ENCODE data around the gene ITIH4.
"Not testable (repeated sequence)": the region's sequence is repeated elsewhere in the genome, so short reads cannot be mapped to it uniquely, and the experiment has no call there.

Gene ITIH4

GRCh38 chr3:52779837-52780585 is 50.5 kb downstream of the ITIH4 start:
- DNase-seq = no peak

DNA sequence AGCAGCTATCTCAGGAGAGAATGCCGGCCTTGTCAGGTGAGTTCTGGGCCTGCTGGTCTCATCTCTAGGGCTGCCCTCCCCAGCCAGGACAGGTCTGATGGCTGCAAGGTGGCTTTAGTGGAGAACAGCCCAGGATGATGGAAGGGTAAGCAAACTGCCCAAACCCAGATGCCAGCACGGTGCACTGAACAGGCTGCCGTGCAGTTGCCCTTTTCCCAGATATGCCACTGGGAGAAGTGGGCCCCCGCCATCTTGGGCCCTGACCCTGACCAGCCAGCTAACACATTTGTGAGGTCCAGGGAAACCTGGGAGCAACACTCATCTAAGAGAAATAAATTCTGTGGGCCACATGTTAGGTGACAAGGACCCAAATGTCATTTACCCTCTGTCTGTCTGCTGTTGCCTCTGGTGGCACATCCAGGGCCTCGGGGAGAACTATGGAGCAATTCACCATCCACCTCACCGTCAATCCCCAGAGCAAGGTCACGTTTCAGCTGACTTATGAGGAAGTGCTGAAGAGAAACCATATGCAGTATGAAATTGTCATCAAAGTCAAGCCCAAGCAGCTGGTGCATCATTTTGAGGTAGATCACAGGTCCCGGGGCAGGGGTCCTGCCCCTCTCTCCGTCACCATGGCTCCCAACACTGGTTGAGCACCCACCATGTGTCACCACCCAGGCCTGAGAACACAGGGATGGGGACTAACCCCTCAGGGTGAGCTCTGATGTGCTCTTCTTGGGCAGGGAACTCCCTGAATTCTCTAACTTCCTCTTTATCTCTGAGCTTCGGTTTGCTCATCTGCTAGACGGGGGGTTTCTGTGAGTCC is 51.2 kb downstream of the ITIH4 start:
- DNase-seq = no peak

DNA sequence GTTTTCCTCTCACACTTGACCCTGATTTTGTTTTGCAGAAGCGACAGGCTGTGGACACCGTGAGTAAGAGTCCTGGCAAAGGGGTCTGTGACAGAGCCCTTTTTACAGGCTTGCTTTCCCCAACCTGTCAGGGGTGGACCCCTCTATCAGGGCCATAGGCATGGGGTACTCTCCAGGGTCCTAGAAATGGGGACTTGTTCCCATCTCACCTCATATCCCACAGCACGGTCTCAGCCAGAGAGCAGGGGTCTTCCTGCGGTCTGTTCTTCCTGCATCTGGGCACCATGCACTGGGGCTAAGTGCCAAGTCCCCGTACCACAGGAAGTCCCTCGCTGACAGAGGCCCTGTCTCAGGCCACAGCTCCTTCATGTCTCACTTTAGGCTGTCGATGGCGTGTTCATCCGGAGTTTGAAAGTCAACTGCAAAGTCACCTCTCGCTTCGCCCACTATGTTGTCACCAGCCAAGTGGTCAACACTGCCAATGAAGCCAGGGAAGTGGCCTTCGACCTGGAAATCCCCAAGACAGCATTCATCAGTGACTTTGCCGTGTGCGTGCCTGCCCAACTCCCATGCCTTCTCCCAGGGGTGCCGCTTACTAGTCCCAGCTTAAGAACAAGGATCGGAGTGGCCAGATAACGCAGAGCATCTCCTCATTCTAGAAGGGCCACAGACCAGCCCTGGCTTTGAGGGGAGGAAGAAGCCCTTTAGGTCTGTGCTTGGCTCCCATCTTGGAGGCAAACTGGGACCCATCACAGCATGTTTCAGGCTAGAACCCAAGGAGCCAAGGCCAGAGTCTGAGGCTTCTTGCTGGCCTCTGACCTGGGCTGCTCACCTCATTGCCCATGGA is 52.3 kb downstream of the ITIH4 start:
- no peak for DNase-seq

DNA sequence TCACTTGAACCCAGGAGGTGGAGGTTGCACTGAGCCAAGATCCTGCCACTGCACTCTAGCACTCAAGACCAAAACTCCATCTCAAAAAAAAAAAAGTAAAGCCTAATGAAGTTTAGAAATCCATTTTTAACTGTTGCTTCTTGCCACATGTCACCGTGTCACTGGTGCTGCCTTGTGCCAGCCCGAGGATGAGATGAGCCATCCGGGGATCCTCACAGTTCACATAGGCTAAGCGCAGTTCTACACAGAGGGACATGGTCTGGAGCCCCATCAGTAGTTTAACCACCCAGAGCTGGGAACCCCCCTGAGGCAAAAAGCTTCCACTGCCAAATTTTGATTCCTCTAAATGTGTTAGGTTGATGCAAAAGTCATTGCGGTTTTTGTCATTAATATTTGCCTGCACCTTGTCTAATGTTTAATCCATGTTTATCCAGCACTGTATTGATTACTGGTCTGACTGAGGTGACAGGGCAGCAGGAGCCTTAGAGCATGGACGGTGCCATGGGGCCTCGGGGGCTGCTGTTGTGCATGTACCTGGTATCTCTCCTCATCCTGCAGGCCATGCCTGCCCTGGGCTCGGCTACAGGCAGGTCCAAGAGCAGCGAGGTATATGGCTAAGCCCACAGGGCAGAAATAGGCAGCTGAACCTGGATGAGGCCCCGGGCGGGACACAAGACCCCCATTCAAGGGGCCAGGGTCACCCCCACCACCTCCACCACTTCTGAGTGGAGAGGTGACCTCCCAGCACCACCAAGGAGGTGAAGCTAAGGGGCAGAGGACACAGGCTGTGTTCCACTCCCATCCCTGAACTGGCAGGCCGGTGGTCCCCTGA is 53.1 kb downstream of the ITIH4 start, which contains the start of gene ITIH1:
Gene ITIH1, plus strand, starts transcription at position 473 of the 832 bp plus-strand sequence. Its CDS starts 17 bp downstream, at position 490.
- DNase-seq = no peak

DNA sequence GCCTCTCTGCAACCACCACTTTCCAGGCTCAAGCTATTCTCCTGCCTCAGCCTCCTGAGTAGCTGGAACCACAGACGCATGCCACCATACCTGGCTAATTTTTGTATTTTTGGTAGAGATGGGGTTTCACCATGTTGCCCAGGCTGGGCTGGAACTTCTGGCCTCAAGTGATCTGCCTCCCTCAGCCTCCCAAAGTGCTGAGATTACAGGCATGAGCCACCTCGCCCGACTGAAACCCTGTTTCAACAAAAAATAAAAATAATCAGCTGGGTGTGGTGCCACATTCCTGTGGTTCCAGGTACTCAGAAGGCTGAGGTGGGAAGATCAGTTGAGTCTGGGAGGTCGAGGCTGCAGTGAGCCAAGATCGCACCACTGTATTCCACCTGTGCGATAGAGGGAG is 54.0 kb downstream of the ITIH4 start:
- DNase-seq = not testable (repeated sequence)

GRCh38 chr3:52775877-52776276 is 54.6 kb downstream of the ITIH4 start:
- DNase-seq = no peak

- DNase-seq = no peak
Measured at GRCh38 chr3:52774901-52775864, 55.3 kb downstream of the ITIH4 start.

DNA sequence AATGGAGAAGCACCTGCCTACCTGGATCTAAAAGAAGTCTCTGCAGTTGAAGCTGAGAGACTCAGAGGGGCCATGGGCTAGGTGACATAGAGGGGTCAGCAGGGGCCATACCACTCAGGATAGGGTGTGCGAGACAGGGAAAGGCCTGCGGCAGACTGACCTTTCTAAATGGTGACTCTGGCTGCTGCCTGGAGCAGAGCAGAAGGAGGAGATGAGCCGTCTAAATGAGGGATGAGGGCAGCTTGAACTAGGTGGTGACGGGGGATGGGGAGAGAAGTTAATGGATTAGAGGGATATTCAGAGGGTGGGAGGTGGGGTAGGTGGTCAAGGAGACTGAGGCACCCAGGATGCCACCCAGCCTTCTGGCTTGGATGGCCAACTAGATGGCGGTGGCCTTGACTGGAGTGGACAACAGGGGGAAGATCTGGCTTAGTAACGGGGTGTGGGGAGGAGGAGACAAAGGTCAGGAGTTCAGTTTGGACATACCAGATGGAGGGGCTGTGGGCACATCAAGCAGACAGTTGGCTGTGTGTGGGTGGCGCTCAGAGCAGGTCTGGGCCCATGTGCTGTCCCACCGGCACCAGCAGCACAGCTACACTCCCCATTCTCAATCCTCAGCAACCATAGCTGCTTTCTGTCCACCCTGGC is 56.3 kb downstream of the ITIH4 start:
- no peak for DNase-seq

GRCh38 chr3:52773361-52774065 is 57.0 kb downstream of the ITIH4 start:
- no peak for DNase-seq

GRCh38 chr3:52771702-52772101 is 58.8 kb downstream of the ITIH4 start:
- no peak for DNase-seq

- no peak for DNase-seq
Measured at GRCh38 chr3:52771334-52771681, 59.2 kb downstream of the ITIH4 start.

DNA sequence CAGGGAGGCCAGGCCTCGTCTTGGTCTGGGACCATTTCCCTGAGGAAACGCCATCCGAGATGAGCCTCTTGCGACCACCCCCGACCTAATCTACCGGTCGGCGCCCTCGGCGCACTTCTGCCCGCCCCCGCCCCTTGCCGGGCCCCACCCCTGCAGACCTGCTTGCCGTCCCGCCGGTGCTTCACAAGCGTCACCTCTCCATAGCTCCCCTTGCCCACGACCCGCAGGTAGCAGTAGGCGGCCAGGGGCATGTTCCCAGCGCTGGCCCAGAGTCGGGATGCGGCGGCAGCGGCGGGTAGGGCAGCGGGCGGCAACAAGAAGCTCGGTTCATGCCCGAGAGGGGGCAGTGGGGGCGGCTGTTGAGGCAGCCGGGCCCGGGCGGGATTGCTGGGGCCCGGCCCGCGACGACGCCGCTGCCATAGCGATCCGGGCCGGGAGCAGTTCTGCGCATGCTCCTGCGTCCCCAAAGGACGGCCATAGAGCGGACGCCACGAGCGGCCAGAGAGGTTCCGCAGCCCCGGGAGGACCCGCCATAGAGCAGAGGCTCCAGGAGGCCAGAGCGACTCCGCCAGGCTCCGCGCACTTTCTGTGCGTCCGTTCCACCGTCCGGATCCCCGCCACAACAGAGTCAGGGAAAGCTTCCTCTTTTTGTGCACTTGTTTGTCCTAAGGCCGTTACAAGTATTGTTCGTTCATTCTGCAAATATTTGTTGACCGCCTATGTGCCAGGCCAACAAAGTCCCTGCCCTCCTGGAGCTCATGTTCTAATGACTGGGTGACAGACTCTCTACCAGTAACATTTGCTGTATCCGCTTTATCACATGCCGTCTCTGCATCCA is 59.8 kb downstream of the ITIH4 start, which contains the start of gene NEK4:
Gene NEK4, minus strand, starts transcription at position 445 of the 838 bp plus-strand sequence. Its CDS starts 194 bp downstream, at position 251.
- peak; percentile 73 for DNase-seq

GRCh38 chr3:52769786-52770455 is 60.6 kb downstream of the ITIH4 start:
- DNase-seq = no peak

DNA sequence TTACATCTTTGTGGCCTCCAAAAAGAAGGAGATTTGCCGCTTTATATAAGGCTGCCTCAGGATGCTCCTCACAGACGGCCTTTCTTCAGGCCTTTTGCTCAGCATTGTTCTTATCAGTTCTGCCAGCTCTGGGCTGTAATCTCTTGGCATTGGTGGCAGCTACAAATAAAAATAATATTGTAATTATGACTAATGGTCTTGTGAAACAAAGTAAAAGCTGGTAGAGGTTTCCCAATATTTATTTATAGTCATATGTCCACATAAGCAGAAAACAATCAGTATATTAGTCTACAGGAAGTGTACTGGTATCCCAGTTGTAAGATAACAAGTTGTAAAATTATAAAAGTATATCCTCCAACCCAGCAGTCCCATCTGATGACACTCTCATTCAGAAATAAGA is 67.0 kb downstream of the ITIH4 start:
- DNase-seq = no peak

Measured in NCI-H1436 (cell line).